Left kidney (tissue), 8 donors: ENCODE data around the gene CXorf65. TPM values are rescaled to one million over a fixed set of nuclear protein-coding genes. Genes with fewer than 3 reads are reported as not detected.
A peak's percentile ranks its signal among the peaks of the same experiment; 100 is the strongest.

Source experiments
- DNase-seq: peaks from one replicate; pipeline ENCODE4 v3.0.0-alpha.2; 2013
- long read RNA-seq, 8 donors: transcript quantifications; one replicate each; lab custom pipeline, GENCODE V29; 2026
- polyA plus RNA-seq: library from polyadenylated mRNA; unstranded; fragments of 120-200 nt; gene quantifications from one replicate; pipeline ENCODE4 v1.2.1, GENCODE V29; 2013; ENCODE audit not compliant: insufficient read length

The CXorf65 gene
- polyA plus RNA-seq = not detected
- long read RNA-seq, donor 1 = 0 reads
- long read RNA-seq, donor 2 = 0 reads
- long read RNA-seq, donor 3 = 0 reads
- long read RNA-seq, donor 4 = 0 reads
- long read RNA-seq, donor 5 = 0 reads
- long read RNA-seq, donor 6 = 0 reads
- long read RNA-seq, donor 7 = 0 reads
- long read RNA-seq, donor 8 = 0 reads

- DNase-seq = no peak
These were observed at the start of gene CXorf65 for GRCh38 chrX:71106427-71106826. CXorf65 (minus strand) TSS chrX:71106740; CDS start chrX:71106556, 184 bp downstream.

DNA sequence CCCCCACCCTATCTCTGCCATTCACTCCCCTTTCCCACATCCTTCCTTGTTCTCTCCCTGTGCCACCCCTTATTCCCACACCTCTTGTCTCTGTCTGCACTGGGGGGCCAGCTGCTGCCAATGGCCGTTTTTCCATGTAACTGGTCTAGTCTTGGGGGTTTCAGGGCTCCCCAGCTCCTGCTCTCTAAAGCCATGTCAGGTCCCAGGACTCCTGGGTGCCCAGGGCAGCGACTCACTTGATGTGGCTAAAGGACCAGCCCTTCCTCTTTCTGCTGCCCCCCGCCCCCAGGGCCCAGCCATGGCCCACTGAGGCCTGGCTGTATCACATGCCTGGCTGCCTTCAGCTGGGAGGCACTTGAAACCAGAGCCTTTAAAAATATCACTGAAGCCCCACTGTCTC is 48.1 kb upstream of the CXorf65 start:
- DNase-seq = no peak

GRCh38 chrX:71154196-71154595 is 47.7 kb upstream of the CXorf65 start:
- no peak for DNase-seq

DNA sequence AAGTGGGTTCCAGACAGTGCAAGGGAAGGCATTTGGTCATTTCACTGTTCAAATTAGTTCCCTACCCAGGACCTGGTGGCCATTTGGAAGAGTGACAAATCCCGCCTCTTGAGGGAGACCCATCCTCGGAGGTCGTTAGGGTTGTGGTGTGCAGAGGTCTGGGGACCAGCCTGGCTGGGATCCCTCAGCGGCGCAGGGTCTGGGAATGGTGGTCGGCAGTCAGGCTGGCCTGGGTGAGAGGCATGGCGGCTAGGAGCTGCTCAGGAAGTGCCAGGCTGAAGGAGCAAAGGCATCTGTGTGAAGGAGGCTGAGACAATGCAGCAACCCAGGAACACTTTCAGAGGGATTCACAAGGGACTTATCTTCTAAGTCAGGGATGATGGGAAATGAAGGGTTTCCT is 44.8 kb upstream of the CXorf65 start:
- no peak for DNase-seq

DNA sequence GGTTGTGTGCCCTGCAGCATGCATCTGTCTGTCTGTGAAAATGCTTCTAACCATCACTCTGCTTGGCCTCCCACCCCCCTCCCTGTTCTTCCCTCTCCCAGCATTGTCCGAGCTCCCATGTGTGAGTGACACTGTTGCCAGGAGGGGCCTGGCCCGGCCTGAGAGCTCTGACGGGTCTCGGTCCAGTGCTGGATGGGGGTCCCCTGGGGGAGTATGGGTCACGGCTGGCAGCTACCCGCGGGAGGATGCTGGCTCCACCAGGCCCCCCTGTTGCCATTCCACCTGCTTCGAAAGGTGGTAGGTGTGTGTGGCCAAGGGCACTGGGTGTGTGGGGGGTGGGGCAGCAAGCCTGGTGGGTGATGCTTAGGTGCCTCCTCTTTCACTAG is 41.7 kb upstream of the CXorf65 start:
- no peak for DNase-seq

- no peak for DNase-seq
These were observed 41.1 kb upstream of the CXorf65 start for GRCh38 chrX:71147496-71148277.

- DNase-seq = peak; percentile 17
These were observed 38.1 kb upstream of the CXorf65 start, which contains the start of gene NLGN3 for GRCh38 chrX:71144651-71145050. NLGN3 (plus strand) TSS chrX:71144841; CDS start chrX:71147750, 2,909 bp downstream.

DNA sequence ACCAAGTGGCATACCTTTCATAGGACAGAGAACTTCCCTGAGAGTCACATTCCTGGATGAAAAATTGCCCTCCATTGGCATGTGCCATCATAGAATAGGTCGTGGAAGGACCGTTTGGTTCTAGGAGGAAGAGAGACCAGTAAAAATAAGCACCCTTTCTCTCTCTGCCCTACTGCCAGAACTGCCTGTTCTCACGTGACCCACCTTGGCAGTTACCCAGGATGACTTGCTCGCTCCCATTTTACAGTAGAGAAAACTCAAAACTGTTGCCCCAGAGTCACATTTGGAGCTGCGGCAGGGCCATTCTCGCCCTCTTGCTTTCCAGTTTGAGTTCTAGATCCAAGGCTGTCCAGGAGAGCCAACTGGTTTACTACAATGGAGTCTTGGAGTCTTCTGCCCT is 37.0 kb upstream of the CXorf65 start:
- no peak for DNase-seq

DNA sequence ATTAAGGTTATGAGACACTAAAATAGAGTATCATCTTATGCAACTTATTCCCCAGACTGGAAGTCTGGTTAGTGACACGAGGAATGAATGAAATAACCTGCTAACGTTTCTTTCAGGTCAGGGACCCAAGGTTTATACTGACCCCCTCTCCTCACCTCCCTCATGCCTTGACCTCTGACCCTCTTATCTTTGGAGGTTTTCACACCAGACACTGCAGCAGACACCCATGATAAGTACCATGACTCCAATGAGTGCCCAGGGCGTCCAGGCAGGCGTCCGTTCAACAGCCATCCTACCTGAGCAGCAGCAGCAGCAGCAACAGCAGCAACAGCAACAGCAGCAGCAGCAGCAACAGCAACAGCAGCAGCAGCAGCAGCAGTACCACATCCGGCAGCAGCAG is 33.9 kb upstream of the CXorf65 start:
- no peak for DNase-seq

- no peak for DNase-seq
These were observed 25.0 kb upstream of the CXorf65 start for GRCh38 chrX:71131510-71131909.

GRCh38 chrX:71128915-71129765 is 22.6 kb upstream of the CXorf65 start:
- DNase-seq = peak; percentile 35

DNA sequence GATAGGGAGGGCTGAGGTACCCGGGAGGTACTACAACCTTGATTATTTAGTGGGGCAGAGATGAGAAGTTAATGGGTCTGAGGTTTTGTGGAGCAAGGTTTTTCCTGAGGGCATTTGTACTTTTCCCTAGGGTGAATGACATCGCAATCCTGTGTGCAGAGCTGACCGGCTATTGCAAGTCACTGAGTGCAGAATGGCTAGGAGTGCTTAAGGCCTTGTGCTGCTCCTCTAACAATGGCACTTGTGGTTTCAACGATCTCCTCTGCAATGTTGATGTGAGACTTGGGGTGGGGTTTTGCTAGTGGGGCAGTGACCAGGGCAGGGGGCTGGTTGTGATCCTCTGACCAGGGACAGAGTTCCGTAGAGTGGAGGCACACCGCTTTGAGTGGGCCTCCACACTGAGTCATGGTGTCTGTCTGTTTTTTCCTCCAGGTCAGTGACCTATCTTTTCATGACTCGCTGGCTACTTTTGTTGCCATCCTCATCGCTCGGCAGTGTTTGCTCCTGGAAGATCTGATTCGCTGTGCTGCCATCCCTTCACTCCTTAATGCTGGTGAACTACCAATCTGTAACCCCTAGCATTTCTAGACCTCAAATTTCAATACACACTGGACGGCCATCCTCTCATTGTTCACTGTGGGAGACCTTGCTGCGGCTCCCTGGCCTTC is 21.8 kb upstream of the CXorf65 start:
- no peak for DNase-seq

DNA sequence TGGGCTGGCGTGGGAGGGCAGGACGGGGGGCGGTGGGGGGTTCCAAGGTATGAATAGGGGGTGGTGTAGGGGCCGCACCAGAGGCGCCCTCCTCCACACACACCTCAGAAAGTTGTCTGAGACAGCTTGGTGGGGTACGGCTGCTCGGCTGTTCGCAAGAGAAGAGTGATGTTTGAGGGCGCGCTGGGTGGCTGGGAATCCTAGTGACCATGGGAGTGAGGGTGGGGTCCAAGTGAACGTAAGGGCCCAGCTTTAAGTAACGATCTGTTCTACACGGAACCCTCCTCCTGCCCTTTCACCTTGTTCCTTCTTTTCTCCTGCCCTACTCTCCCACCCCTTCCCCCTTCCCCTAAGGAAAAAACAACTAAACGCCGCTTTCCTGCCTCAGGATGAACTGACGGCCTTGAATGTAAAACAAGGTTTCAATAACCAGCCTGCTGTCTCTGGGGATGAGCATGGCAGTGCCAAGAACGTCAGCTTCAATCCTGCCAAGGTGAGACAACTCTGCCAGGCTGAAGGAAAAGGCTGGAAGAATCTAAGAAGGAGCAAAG is 12.5 kb upstream of the CXorf65 start:
- DNase-seq = no peak

DNA sequence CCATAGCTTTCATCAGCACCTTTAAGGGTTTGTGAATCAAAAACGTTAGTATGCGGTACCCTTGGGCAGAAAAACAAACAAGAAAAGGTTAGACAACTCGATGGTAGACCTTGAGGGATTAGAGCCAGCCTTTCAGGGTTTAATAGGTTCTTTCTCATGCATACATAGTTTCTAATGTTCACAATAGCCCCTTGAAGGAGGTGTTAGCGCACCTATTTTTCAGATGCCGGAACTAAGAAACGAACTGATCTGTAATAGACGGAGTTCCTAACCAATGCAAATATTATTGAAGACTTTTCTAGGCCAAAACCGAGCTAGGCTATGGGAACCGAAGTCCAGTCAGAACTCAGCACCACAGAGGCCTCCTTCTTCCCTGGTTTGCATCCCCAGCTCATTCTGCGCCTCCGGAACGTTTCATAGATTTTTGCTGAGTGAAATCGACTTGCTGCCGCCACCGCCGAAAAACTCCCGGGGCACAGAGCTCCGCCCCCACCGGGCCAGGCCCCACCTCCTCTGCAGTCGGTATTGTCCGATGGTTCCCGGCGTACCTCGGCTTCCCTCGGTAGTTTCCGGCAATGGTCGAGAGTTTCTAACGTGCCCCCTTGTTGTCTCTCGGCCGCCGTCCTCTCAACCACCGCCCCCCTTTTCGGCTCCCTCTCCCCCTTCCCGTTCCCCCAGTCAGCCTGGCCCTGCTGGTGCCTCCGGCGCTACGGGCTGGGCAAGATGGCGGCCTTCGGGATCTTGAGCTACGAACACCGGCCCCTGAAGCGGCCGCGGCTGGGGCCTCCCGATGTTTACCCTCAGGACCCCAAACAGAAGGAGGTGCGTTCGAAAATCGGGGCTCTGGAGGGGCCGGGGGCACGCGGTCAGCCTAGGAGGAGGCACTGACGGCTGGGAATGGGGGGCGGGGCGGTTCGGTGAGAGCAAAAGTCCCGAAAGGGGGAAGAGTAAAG is 11.8 kb upstream of the CXorf65 start, which contains the start of gene MED12:
Gene MED12 (plus strand): TSS at position 565 of the 953 bp plus-strand sequence. CDS start 159 bp downstream, at position 724.
- DNase-seq = peak; percentile 84

- no peak for DNase-seq
These were observed 10.8 kb upstream of the CXorf65 start for GRCh38 chrX:71117358-71117757.

DNA sequence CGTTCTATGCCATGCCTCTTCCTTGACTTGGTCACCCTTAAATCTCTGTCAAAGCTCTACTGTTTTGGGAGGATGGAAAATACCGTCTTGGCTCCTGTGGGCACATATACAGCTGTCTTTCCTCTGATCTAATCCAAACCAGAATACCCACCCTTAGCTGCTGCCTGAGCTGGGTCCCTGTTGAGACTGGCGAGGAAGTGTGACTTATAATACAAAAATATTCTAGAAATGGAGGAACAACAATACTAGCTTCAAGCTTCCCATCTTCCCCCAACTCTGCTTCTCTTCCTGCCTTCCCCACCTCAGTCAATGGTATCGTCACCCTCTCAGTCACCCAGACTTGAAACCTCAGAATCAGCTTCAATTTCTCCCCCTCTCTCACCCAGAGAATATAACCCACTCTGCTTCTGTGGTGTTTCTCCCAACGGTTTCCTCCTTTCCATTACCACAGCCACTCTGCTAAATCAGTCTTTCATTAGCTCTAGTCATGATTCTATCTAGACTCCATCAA is 5.4 kb upstream of the CXorf65 start:
- DNase-seq = no peak

DNA sequence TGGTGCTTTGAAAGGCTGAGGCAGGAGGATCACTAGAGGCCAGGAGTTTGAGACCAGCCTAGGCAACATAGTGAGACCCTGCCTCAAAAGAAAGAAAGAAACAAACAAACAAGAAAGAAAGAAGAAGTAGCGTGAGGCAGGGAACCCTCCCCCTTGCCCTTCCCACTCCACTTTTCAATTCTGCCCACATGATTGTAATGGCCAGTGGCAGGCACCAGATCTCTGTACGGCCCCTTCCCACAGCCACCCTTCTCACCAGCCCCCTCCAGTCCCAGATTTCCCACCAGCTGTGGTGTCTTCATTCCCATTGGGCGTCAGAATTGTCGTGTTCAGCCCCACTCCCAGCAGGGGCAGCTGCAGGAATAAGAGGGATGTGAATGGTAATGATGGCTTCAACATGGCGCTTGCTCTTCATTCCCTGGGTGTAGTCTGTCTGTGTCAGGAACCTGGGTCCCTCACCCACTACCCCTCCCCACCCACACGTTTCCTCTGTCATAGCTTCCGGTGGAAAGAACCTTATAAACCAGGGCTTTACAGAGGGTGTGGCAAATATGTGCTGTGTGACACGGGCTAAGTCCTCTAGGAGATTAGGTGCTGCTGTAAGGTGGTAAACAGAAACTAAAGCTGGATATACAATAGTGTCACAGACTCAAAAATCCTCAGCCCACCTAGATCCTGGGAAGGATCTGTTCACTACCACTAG is 4.8 kb upstream of the CXorf65 start, which contains the start of gene IL2RG:
Gene IL2RG (minus strand): TSS at position 437 of the 703 bp plus-strand sequence. CDS start 38 bp downstream, at position 399.
- no peak for DNase-seq

DNA sequence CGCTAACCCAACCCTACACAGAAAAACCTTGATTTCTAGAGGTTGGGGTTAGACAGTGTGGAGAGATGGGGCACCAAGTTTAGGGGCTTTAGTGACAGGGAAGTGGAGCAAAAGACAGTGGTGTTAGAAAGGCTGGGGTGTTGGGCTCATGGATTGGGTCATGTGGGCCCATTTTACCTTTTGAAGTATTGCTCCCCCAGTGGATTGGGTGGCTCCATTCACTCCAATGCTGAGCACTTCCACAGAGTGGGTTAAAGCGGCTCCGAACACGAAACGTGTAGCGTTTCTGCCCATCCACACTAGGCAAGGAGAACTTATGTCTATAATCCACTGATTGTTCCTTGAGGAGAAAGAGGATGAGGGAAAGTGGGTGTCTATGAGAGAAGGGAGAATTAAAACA is 2.5 kb upstream of the CXorf65 start:
- DNase-seq = no peak

GRCh38 chrX:71107762-71108360 is 1.3 kb upstream of the CXorf65 start:
- DNase-seq = no peak
